HG02623 (cell line): ENCODE results near the gene CLDN5.
"Not testable (repeated sequence)": the region's sequence is repeated elsewhere in the genome, so short reads cannot be mapped to it uniquely, and the experiment has no call there.

ENCODE experiments used
- ATAC-seq: cut with Tn5 transposase; IDR thresholded peaks from one replicate; pipeline ENCODE4 v1.9.1; 2021; ENCODE audit warnings: moderate library complexity; ENCODE audit not compliant: unreplicated experiment

CLDN5 gene

GRCh38 chr22:19548964-19549363, 24.8 kb upstream of the CLDN5 start:
- no peak for ATAC-seq

DNA sequence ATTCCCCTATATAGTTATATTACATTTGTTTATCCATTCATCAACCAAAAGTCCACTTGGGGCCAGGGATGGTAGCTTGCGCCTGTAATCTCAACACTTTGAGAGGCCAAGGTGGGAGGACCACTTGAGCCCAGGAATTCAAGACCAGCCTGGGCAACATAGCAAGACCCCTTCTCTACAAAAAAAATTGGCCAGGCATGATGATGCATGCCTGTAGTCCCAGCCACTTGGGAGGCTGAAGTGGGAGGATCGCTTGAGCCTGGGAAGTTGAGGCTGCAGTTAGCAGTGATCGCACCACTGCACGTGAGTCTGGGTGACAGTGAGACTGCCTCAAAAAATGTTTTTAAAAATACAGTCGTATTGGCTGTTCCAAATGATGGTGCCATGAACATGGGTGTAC, 24.2 kb upstream of the CLDN5 start:
- ATAC-seq, result not testable (repeated sequence)

DNA sequence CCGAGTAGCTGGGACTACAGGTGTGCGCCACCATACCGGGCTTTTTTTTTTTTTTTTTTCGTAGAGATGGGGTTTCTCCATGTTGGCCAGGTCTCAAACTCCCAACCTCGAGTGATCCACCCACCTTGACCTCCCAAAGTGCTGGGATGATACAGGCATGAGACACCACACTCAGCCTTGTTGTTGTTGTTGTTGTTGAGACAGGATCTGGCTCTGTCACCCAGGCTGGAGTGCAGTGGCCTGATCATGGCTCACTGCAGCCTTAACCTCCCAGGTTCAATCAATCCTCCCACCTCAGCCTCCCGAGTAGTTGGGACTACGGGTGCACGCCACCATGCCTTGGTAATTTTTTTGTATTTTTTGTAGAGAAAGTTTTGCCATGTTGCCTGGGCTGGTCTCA, 23.4 kb upstream of the CLDN5 start:
- no peak for ATAC-seq

DNA sequence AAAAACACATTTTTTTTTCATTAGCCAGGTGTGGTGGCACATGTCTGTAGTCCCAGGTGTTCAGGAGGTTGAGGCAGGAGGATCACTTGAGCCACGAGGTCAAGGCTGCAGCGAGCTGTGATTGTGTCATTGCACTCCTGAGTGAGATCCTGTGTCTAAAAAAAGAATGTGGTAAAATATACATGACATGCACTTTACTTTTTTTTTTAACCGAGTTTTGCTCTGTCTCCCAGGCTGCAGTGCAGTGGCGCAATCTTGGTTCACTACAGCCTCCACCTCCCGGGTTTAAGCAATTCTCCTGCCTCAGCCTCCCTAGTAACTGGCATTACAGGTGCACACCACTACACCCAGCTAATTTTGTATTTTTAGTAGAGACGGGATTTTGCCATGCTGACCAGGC, 22.5 kb upstream of the CLDN5 start:
- no peak for ATAC-seq

GRCh38 chr22:19545935-19546207, 21.7 kb upstream of the CLDN5 start:
- no peak for ATAC-seq

- ATAC-seq, result no peak
These were observed 19.9 kb upstream of the CLDN5 start for GRCh38 chr22:19543970-19544708.

GRCh38 chr22:19540394-19540793, 16.2 kb upstream of the CLDN5 start:
- ATAC-seq, result no peak

- ATAC-seq, result no peak
These were observed 13.8 kb upstream of the CLDN5 start for GRCh38 chr22:19537941-19538488.

- no peak for ATAC-seq
These were observed 12.4 kb upstream of the CLDN5 start for GRCh38 chr22:19536564-19536963.

GRCh38 chr22:19535001-19535400, 10.8 kb upstream of the CLDN5 start:
- ATAC-seq, result no peak

DNA sequence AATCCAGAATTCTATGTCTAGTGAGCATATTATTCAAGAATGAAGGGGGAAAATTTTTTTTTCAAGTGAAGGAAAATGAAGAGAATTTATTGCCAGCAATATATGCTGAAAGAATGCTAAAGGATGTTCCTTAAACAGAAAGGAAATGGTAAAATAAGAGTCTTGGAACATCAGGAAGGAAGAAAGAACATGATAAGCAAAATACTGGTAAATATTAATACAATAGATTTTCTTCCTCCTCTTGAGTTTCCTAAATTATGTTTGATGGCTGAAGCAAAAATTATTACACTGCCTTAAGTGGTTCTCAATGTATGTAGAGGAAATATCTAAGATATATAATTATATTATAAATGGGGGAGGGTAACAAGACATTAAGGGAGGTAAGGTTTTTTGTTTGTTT, 9.6 kb upstream of the CLDN5 start:
- ATAC-seq, result no peak

DNA sequence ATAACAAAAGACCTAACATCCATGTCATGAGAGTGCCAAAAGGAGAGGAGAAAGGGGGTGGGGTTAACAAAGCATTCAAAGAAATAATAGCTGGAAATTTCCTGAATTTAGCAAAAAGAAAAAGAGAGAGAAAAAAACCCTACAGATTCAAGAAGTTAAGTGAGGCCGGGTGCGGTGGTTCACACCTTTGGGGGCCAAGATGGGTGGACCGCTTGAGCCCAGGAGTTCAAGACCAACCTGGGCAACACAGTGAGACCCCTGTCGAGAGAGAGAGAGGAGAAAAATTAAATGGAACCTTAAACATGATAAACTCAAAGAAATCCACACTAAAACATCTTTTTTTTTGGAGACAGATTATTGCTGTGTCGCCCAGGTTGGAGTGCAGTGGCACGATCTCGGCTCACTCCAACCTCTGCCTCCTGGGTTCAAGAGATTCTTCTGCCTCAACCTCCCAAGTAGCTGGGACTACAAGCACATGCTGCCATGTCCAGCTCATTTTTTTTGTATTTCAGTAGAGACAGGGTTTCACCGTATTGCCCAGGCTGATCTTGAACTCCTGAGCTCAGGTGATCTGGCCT, 8.9 kb upstream of the CLDN5 start:
- no peak for ATAC-seq

DNA sequence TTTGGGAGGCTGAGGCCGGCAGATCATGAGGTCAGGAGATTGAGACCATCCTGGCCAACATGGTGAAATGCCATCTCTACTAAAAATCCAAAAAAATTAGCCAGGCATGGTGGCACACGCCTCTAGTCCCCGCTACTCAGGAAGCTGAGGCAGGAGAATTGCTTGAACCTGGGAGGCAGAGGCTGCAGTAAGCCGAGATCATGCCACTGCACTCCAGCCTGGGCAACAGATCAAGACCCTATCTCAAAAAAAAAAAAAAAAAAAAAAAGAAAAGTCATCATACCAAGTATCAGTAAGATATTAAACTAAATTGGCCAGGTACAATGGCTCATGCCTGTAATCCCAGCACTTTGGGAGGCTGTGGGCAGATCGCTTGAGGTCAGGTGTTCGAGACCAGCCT, 7.1 kb upstream of the CLDN5 start:
- not testable (repeated sequence) for ATAC-seq

DNA sequence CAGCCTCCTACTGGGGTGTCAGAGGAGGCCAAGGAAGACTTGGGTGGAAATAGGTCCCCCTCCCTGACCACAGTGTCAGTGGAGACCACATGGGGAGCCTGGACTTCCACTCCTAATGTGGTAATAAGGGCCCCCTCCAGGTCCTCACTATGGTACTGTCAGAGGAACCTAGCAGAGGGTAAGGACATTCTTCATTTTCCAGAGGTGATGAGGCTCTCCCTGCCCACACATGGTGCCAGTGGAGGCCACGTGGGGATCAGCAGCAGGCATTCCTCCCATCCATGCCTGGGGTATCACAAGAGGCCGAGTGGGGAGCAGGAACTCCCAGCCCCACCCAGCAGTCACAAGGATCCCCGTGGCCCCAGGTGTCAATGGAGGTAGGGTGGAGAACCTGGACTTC, 6.5 kb upstream of the CLDN5 start:
- ATAC-seq, result no peak

DNA sequence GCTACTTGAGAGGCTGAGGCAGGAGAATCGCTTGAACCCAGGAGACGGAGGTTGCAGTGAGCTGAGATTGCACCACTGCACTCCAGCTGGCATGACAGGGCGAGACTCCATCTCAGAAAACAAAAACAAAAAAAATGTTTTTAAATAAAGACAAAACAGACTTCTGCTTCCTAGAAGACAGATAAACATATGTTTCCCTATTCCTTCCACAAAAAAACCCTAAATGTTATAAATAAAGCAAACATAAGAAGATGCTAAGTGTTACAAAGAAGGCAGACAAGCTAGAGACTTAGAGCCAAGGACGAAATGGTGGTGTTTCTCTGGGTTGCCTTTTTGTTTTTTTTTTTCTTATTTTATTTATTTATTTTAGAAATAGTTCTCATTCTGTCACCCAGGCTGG, 5.6 kb upstream of the CLDN5 start:
- no peak for ATAC-seq

DNA sequence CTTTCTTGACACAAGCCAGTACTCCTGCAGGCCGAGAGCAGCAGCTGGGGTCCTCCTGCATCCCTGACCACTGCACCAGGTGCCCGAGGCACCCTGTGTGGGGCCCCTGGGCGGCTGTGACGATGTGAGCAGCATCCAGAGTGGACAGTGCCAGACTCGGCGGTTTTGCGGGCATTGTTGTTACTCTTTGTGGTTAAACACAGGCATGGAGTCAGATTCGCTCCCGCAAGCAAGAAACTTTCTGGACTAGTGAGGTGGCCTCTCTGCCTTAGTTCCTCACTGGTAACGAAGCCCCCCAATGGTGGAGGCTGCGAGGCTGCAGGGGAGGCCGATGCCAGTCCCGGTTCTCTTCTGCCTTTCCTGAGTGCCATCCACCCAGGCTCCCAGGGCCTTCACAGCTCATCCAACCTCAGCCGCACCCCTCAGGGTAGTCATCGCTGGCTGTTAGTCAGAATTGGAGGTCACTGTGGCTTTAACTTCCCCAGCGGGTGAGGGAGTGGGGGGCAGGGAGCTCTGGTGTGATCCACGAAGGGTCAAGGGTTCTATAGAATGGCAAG, 3.7 kb upstream of the CLDN5 start:
- no peak for ATAC-seq

GRCh38 chr22:19527321-19527721, 3.1 kb upstream of the CLDN5 start:
- ATAC-seq, result no peak

GRCh38 chr22:19526702-19527111, 2.5 kb upstream of the CLDN5 start:
- no peak for ATAC-seq

- ATAC-seq, result no peak
These were observed 2.0 kb upstream of the CLDN5 start for GRCh38 chr22:19526076-19526701.

- ATAC-seq, result no peak
These were observed 1.5 kb upstream of the CLDN5 start for GRCh38 chr22:19525666-19526065.

GRCh38 chr22:19525116-19525660, 978 bp upstream of the CLDN5 start:
- ATAC-seq, result no peak
